PC-9 (cell line): ENCODE data around the gene CDYL2.

Source experiments
- EZH2 ChIP-seq: fragments of 200-600 bp; sonication (generic); IDR thresholded peaks from 2 replicates; pipeline ENCODE4 v1.8.0; 2017; ENCODE audit warnings: antibody characterized with exemption, low read depth
- TF ChIP-seq, protein P1 (sequence below): fragments of 200-600 bp; sonication (generic); conservative IDR thresholded peaks from 2 replicates; pipeline ENCODE4 v1.6.1; 2017; ENCODE audit warnings: mixed run types, antibody characterized with exemption, mild to moderate bottlenecking, moderate library complexity

DNA sequence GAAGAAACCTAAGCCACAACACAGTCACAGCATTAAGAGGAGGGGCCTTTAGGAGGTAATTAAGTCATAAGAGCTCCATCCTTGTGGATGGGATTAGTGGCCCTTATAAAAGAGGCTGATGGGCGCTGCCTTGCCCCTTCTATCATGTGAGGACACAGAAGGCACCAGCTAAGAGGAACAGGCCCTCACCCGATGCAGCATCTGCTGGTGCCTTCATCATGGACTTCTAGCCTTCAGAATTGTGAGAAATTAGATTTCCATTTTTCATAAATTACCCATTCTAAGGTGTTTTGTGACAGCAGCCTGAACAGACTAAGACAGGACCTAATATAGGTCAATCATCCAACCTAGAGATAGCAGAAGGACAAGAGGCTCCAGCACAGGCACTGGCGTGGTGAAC is 120.8 kb downstream of the CDYL2 start:
- TF ChIP-seq, protein P1, sequence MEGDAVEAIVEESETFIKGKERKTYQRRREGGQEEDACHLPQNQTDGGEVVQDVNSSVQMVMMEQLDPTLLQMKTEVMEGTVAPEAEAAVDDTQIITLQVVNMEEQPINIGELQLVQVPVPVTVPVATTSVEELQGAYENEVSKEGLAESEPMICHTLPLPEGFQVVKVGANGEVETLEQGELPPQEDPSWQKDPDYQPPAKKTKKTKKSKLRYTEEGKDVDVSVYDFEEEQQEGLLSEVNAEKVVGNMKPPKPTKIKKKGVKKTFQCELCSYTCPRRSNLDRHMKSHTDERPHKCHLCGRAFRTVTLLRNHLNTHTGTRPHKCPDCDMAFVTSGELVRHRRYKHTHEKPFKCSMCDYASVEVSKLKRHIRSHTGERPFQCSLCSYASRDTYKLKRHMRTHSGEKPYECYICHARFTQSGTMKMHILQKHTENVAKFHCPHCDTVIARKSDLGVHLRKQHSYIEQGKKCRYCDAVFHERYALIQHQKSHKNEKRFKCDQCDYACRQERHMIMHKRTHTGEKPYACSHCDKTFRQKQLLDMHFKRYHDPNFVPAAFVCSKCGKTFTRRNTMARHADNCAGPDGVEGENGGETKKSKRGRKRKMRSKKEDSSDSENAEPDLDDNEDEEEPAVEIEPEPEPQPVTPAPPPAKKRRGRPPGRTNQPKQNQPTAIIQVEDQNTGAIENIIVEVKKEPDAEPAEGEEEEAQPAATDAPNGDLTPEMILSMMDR: no peak
- TF ChIP-seq EZH2: no peak
